Peyer's patch (tissue), 4 donors: ENCODE data around the gene CRTC2. TPM values are rescaled to one million over a fixed set of nuclear protein-coding genes. Genes with fewer than 3 reads are reported as not detected.
"Not testable (repeated sequence)": the region's sequence is repeated elsewhere in the genome, so short reads cannot be mapped to it uniquely, and the experiment has no call there.

Experiments used
- DNase-seq, 3 donors: peaks; one replicate each; pipeline ENCODE4 v3.0.0-alpha.2; 2017 to 2019
- H3K27ac ChIP-seq, 4 donors: fragments of 200-600 bp; sonication (generic); one replicate each; pipeline ENCODE4 v1.5.1; 2016 to 2019
- H3K27me3 ChIP-seq, 2 donors: fragments of 200-600 bp; sonication (generic); one replicate each; pipeline ENCODE4 v1.5.1; 2019
- H3K36me3 ChIP-seq, 3 donors: fragments of 200-600 bp; sonication (generic); one replicate each; pipeline ENCODE4 v1.5.1; 2016 to 2019
- H3K4me1 ChIP-seq, 4 donors: fragments of 200-600 bp; sonication (generic); one replicate each; pipeline ENCODE4 v1.5.1; 2016 to 2019
- H3K4me3 ChIP-seq, 4 donors: fragments of 200-600 bp; sonication (generic); 1 replicate in 3 of 4; 2 replicates in 1 of 4; pipeline ENCODE4 v1.5.1; 2016 to 2019; ENCODE audit warnings: mild to moderate bottlenecking in 1 of 4
- H3K9me3 ChIP-seq, 4 donors: fragments of 200-600 bp; sonication (generic); one replicate each; pipeline ENCODE4 v1.5.1; 2016 to 2019; ENCODE audit warnings: mild to moderate bottlenecking in 1 of 4
- CTCF ChIP-seq, 6 experiments: fragments of 450-650 bp in 4 of 6; fragments of 200-600 bp in 2 of 6; sonication (generic) in 1 of 6; IDR thresholded peaks; one replicate each; pipeline ENCODE4 v1.5.1; 2017 to 2019; ENCODE audit warnings: antibody characterized with exemption in 6 of 6, mild to moderate bottlenecking in 3 of 6, moderate library complexity in 1 of 6
- POLR2A ChIP-seq, 2 donors: fragments of 450-650 bp; IDR thresholded peaks; one replicate each; pipeline ENCODE4 v1.5.1; 2017; ENCODE audit warnings: antibody characterized with exemption in 2 of 2, mild to moderate bottlenecking in 2 of 2, moderate library complexity in 2 of 2
- small RNA-seq, 2 donors: library from RNA; depleted of rRNA; stranded (forward); fragments of <200 nt; gene quantifications; one replicate each; pipeline ENCODE3, GENCODE V24; 2016
- total RNA-seq, 4 donors: library from RNA; depleted of rRNA; stranded (reverse); fragments of >200 nt; gene quantifications; one replicate each; pipeline ENCODE4 v1.1.0, GENCODE V29; 2016

Gene CRTC2
- total RNA-seq, 4 donors from 2014 or later, result 20.0 to 42.1 (median 32.4) TPM

GRCh38 chr1:153908071-153908470 lies 50.3 kb downstream of the CRTC2 start:
- H3K4me3 ChIP-seq, result no peak overlapping the region
- H3K27me3 ChIP-seq, result no peaks in the 10 kb centered on the region
- peaks cover 0 to 13% (median 0%) of the 10 kb centered on the region in 3 donors for H3K36me3 ChIP-seq
- no peak for DNase-seq
- no peak overlapping the region for H3K27ac ChIP-seq
- no peaks in the 10 kb centered on the region for H3K9me3 ChIP-seq
- TF ChIP-seq CTCF (IDR thresholded peaks at IDR 0.05), result no peak
- TF ChIP-seq POLR2A (IDR thresholded peaks at IDR 0.05), result no peak
- H3K4me1 ChIP-seq, result no peaks in the 10 kb centered on the region

DNA sequence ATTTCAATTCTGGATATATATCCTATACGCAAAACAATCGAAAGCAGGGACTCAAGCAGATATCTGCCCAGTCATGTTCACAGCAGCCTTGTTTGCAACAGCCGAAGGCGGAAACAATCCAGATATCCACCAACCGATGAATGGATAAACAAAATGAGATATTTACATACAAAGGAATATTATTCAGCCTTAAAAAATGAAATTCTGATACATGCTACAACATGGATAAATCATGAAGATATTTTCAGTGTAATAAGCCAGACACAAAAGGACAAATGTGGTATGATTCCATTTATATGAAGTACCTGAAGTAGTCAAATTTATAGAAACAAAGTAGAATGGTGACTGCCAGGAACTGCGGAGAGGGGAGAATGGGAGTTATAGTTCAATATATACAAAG lies 51.3 kb downstream of the CRTC2 start:
- Histone ChIP-seq H3K4me1 (no peaks in the 10 kb centered on the region), H3K9me3 (no peaks in the 10 kb centered on the region), H3K4me3 (no peak overlapping the region), H3K36me3 (peaks cover 0 to 13% (median 0%) of the 10 kb centered on the region in 3 donors), H3K27me3 (no peaks in the 10 kb centered on the region), H3K27ac (no peak overlapping the region)
- no peak for DNase-seq
- TF ChIP-seq CTCF (IDR thresholded peaks at IDR 0.05), result no peak
- no peak for TF ChIP-seq POLR2A (IDR thresholded peaks at IDR 0.05)

GRCh38 chr1:153906396-153906795 lies 52.0 kb downstream of the CRTC2 start:
- Histone ChIP-seq H3K36me3 (peaks cover 0 to 13% (median 0%) of the 10 kb centered on the region in 3 donors), H3K27me3 (no peaks in the 10 kb centered on the region), H3K4me3 (no peak overlapping the region), H3K27ac (no peak overlapping the region), H3K4me1 (no peaks in the 10 kb centered on the region), H3K9me3 (no peaks in the 10 kb centered on the region)
- no peak for DNase-seq
- TF ChIP-seq CTCF (IDR thresholded peaks at IDR 0.05) (no peak), POLR2A (IDR thresholded peaks at IDR 0.05) (no peak)

DNA sequence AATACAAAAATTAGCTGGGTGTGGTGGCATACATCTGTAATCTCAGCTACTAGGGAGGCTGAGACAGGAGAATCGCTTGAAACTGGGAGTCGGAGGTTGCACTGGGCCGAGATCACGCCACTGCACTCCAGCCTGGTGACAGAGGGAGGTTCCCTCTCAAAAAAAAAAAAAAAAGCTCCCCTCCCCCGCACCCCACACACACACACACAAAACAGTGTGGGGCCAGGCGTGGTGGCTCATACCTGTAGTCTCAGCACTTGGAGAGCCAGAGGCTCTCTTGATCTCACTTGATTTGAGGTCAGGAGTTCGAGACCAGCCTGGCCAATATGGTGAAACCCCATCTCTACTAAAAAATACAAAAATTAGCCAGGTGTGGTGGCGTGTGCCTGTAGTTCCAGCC lies 52.5 kb downstream of the CRTC2 start:
- peaks cover 0 to 13% (median 0%) of the 10 kb centered on the region in 3 donors for H3K36me3 ChIP-seq
- not testable (repeated sequence) for H3K4me1 ChIP-seq, H3K9me3 ChIP-seq, H3K4me3 ChIP-seq, DNase-seq, H3K27ac ChIP-seq, H3K27me3 ChIP-seq

DNA sequence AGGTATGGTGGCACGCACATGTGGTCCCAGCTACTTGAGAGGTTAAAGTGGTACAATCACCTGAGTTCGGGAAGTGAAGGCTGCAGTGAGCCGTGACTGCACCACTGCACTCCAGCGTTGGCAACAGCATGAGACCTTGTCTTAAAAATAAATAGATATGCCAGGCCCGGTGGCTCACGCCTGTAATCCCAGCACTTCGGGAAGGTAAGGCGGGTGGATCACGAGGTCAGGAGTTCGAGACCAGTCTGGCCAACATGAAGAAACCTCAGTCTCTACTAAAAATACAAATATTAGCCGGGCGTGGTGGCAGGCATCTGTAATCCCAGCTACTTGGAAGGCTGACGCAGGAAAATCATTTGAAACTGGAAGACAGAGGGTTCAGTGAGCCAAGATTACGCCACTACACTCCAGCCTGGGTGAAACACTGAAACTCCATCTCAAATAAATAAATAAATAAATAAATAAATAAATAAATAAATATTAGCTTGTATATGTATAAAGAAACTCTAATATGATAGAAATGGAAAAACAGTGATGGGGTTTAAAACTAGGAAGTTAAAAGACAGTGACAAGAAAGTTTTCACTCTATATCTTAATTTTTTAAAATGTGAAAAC lies 54.5 kb downstream of the CRTC2 start:
- H3K36me3 ChIP-seq, result peaks cover 0 to 24% (median 0%) of the 10 kb centered on the region in 3 donors
- TF ChIP-seq CTCF (IDR thresholded peaks at IDR 0.05) (no peak), POLR2A (IDR thresholded peaks at IDR 0.05) (no peak)
- no peaks in the 10 kb centered on the region for H3K4me1 ChIP-seq
- no peaks in the 10 kb centered on the region for H3K9me3 ChIP-seq
- no peaks in the 10 kb centered on the region for H3K27me3 ChIP-seq
- DNase-seq, result no peak
- H3K4me3 ChIP-seq, result no peak overlapping the region
- no peak overlapping the region for H3K27ac ChIP-seq

DNA sequence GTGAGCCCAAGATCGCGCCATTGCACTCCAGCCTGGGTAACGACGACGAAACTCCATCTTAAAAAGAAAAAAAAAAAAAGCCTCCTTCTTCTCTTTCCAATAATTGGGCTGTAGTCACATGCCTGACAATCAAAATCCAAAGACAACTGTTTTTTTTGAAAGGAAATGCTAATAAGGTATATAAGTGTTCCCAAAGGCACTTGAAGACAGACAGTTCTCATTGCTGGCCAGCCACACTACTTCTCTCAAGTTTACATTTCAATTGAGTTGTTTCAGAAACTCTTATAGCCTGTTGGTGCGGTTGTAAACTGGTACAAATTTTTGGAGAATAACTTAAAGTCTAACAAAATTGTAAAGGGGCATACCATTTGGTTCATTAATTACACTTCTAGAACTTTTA lies 58.9 kb downstream of the CRTC2 start:
- H3K27me3 ChIP-seq, result no peaks in the 10 kb centered on the region
- no peaks in the 10 kb centered on the region for H3K4me1 ChIP-seq
- no peak overlapping the region for H3K4me3 ChIP-seq
- H3K27ac ChIP-seq, result no peak overlapping the region
- no peaks in the 10 kb centered on the region for H3K9me3 ChIP-seq
- TF ChIP-seq CTCF (IDR thresholded peaks at IDR 0.05) (no peak), POLR2A (IDR thresholded peaks at IDR 0.05) (no peak)
- no peak for DNase-seq
- H3K36me3 ChIP-seq, result peaks cover 0 to 22% (median 0%) of the 10 kb centered on the region in 3 donors

Small RNA genes within 50 kb of the gene (small RNA-seq; reads per million reads assigned to genes)
- gene MIR6737, result 0 reads per million in 2 donors

Other genes starting within 250 kb of the CRTC2 start
- gene INTS3, start 230.6 kb downstream of the CRTC2 start, total RNA-seq, result 10 to 100 TPM; 24.3 to 75.1 (median 42.4) TPM
- 100 to 1,000 TPM in 1 of 4 donors, 10 to 100 TPM in 3; 12.3 to 124 (median 22.0) TPM for gene SLC27A3, start 183.2 kb downstream of the CRTC2 start, total RNA-seq
- 10 to 100 TPM; 22.3 to 65.2 (median 24.7) TPM for gene GATAD2B, start 35.6 kb downstream of the CRTC2 start, total RNA-seq
- gene DENND4B, start 11.9 kb downstream of the CRTC2 start, total RNA-seq, result 100 to 1,000 TPM in 2 of 4 donors, 10 to 100 TPM in 2; 48.2 to 130 (median 91.6) TPM
- gene SLC39A1, start 4.9 kb upstream of the CRTC2 start, total RNA-seq, result 10 to 100 TPM; 20.6 to 73.0 (median 60.1) TPM
- 10 to 100 TPM; 14.5 to 21.6 (median 16.6) TPM for gene CREB3L4, start 9.3 kb upstream of the CRTC2 start, total RNA-seq
- 100 to 1,000 TPM; 172 to 321 (median 193) TPM for gene JTB, start 19.1 kb upstream of the CRTC2 start, total RNA-seq
- gene RAB13, start 27.7 kb upstream of the CRTC2 start, total RNA-seq, result 10 to 100 TPM; 15.1 to 51.2 (median 15.8) TPM
- 1,000 to 10,000 TPM in 1 of 4 donors, 100 to 1,000 TPM in 3; 660 to 1,996 (median 833) TPM for gene RPS27, start 32.1 kb upstream of the CRTC2 start, total RNA-seq
- gene NUP210L, start 196.5 kb upstream of the CRTC2 start, total RNA-seq, result under 1 TPM in 1 of 4 donors, not detected in 3; 0.18 TPM
- 100 to 1,000 TPM; 200 to 451 (median 280) TPM for gene TPM3, start 233.5 kb upstream of the CRTC2 start, total RNA-seq
- not detected for gene CFAP141, start 247.7 kb upstream of the CRTC2 start, total RNA-seq